GM23248 (cell line): ENCODE data around the gene CKAP5.

ENCODE experiments used
- EZH2 ChIP-seq: fragments of 200-600 bp; sonication (generic); IDR thresholded peaks from 2 replicates; pipeline ENCODE4 v1.6.1; 2018; ENCODE audit warnings: antibody characterized with exemption, mild to moderate bottlenecking; ENCODE audit not compliant: insufficient read depth, poor library complexity, severe bottlenecking
- EZH2phosphoT487 ChIP-seq: fragments of 200-600 bp; sonication (generic); IDR thresholded peaks from 2 replicates; pipeline ENCODE4 v1.6.1; 2018; ENCODE audit warnings: antibody characterized with exemption, moderate library complexity, mild to moderate bottlenecking, low read depth; ENCODE audit not compliant: insufficient read depth

GRCh38 chr11:46724088-46724487, 122.0 kb downstream of the CKAP5 start:
- no peak for TF ChIP-seq EZH2phosphoT487
- no peak for TF ChIP-seq EZH2
